IMR-90 (cell line): Measurements from ENCODE around the gene DHCR7. TPM values are rescaled to one million over a fixed set of nuclear protein-coding genes. Genes with fewer than 3 reads are reported as not detected.

ENCODE experiments used
- ATAC-seq: fragments of 200-7000 bp; cut with Tn5 transposase; 2 replicates; pipeline ENCODE4 v1.9.1; 2020; ENCODE audit warnings: low read depth, mild to moderate bottlenecking, moderate library complexity
- BruUV-seq: library from RNA; stranded (reverse); fragments of 400-500 nt; replicated peaks from 2 replicates; lab custom pipeline; 2021; lab: Mats Ljungman, UMichigan
- CTCF ChIA-PET: fragments of 300-600 bp; formaldehyde crosslinking; extraction: SDS; loops from one replicate; lab custom pipeline; 2021; ENCODE audit warnings: antibody characterized with exemption; lab: Yijun Ruan, JAX
- POLR2A ChIA-PET: fragments of 300-600 bp; sonication (Branson Sonifier 250); formaldehyde crosslinking; loops from one replicate; lab custom pipeline; 2022; ENCODE audit warnings: antibody characterized with exemption; ENCODE audit not compliant: unreplicated experiment; lab: Charles Lee
- DNase-seq: peaks from one replicate; pipeline ENCODE4 v3.0.0; 2013
- H2AFZ ChIP-seq: replicated peaks from 2 replicates; pipeline ENCODE3; 2013; ENCODE audit warnings: low read length, mild to moderate bottlenecking; ENCODE audit not compliant: poor library complexity
- H2AK5ac ChIP-seq: 2 replicates; pipeline ENCODE4 v1.6.1; 2013; ENCODE audit warnings: low read depth, low read length, inconsistent platforms
- H2AK9ac ChIP-seq: replicated peaks from 2 replicates; pipeline ENCODE3; 2013; ENCODE audit warnings: mild to moderate bottlenecking, low read depth, low read length, moderate library complexity; ENCODE audit not compliant: poor library complexity
- H2BK120ac ChIP-seq: 2 replicates; pipeline ENCODE4 v1.6.1; 2013; ENCODE audit warnings: low read depth, low read length, inconsistent platforms
- H2BK15ac ChIP-seq: 3 replicates; pipeline ENCODE4 v1.6.1; 2013; ENCODE audit warnings: low read depth, low read length, inconsistent platforms
- H2BK20ac ChIP-seq: 2 replicates; pipeline ENCODE4 v1.6.1; 2013; ENCODE audit warnings: low read depth, mild to moderate bottlenecking, inconsistent platforms, low read length, moderate library complexity
- H2BK5ac ChIP-seq: 2 replicates; pipeline ENCODE4 v1.6.1; 2013; ENCODE audit warnings: mild to moderate bottlenecking, low read depth, low read length, inconsistent platforms; ENCODE audit not compliant: poor library complexity, severe bottlenecking
- H3K14ac ChIP-seq: replicated peaks from 2 replicates; pipeline ENCODE4 v1.6.1; 2013; ENCODE audit warnings: low read depth, low read length, inconsistent platforms
- H3K18ac ChIP-seq: 2 replicates; pipeline ENCODE4 v1.6.1; 2013; ENCODE audit warnings: low read depth, low read length, control low read depth
- H3K23ac ChIP-seq: 2 replicates; pipeline ENCODE4 v1.6.1; 2013; ENCODE audit warnings: low read depth, low read length, inconsistent platforms
- H3K27ac ChIP-seq: 2 replicates; pipeline ENCODE4 v1.5.1; 2013; ENCODE audit warnings: mild to moderate bottlenecking, control low read depth, low read length; ENCODE audit not compliant: insufficient read depth
- H3K27me3 ChIP-seq: 2 replicates; pipeline ENCODE4 v1.6.1; 2013; ENCODE audit warnings: low read length; ENCODE audit not compliant: control insufficient read depth, insufficient read depth
- H3K36me3 ChIP-seq: 2 replicates; pipeline ENCODE4 v1.6.1; 2013; ENCODE audit warnings: low read length, mixed read lengths; ENCODE audit not compliant: control insufficient read depth, insufficient read depth
- H3K4ac ChIP-seq: 2 replicates; pipeline ENCODE4 v1.6.1; 2013; ENCODE audit warnings: low read depth, low read length, inconsistent platforms
- H3K4me1 ChIP-seq: 2 replicates; pipeline ENCODE4 v1.6.1; 2013; ENCODE audit warnings: low read length, mixed read lengths; ENCODE audit not compliant: control insufficient read depth, insufficient read depth
- H3K4me2 ChIP-seq: 2 replicates; pipeline ENCODE4 v1.6.1; 2013; ENCODE audit warnings: low read depth, mild to moderate bottlenecking, control low read depth, low read length, moderate library complexity
- H3K4me3 ChIP-seq: 2 replicates; pipeline ENCODE4 v1.5.1; 2013; ENCODE audit warnings: low read depth, mild to moderate bottlenecking, control low read depth, low read length, moderate library complexity; ENCODE audit not compliant: insufficient read depth
- H3K56ac ChIP-seq: 2 replicates; pipeline ENCODE4 v1.6.1; 2013; ENCODE audit warnings: low read length, inconsistent platforms; ENCODE audit not compliant: insufficient read depth; ENCODE audit errors: extremely low read depth
- H3K79me1 ChIP-seq, 2 experiments: 2 replicates each; pipeline ENCODE4 v1.6.1; 2013; ENCODE audit warnings: low read length in 2 of 2, inconsistent platforms in 1 of 2, low read depth in 1 of 2
- H3K9ac ChIP-seq: 2 replicates; pipeline ENCODE4 v1.6.1; 2013; ENCODE audit warnings: low read depth, low read length, control low read depth
- H3K9me1 ChIP-seq: 2 replicates; pipeline ENCODE4 v1.6.1; 2013; ENCODE audit warnings: low read length, inconsistent platforms; ENCODE audit not compliant: insufficient read depth
- H3K9me3 ChIP-seq: 2 replicates; pipeline ENCODE4 v1.6.1; 2013; ENCODE audit warnings: low read length; ENCODE audit not compliant: control insufficient read depth, insufficient read depth
- H4K20me1 ChIP-seq: 2 replicates; pipeline ENCODE4 v1.6.1; 2013; ENCODE audit warnings: low read length, inconsistent platforms; ENCODE audit not compliant: insufficient read depth
- H4K5ac ChIP-seq: 2 replicates; pipeline ENCODE4 v1.6.1; 2013; ENCODE audit warnings: mild to moderate bottlenecking, low read depth, low read length, control low read depth
- H4K8ac ChIP-seq, 2 experiments: 2 replicates each; pipeline ENCODE4 v1.6.1; 2013; ENCODE audit warnings: low read depth in 2 of 2, low read length in 2 of 2, control low read depth in 1 of 2, inconsistent platforms in 1 of 2
- H4K91ac ChIP-seq: 2 replicates; pipeline ENCODE4 v1.6.1; 2013; ENCODE audit warnings: low read depth, low read length, inconsistent platforms; ENCODE audit not compliant: insufficient read depth
- MAFK ChIP-seq: IDR thresholded peaks from 2 replicates; pipeline ENCODE4 v1.6.1; 2012; ENCODE audit warnings: low read depth, low read length, improper control_type of control experiment
- WGBS, 2 experiments: methylation state at CpG; one replicate each; pipeline versions ENCODE4 v1.1.5 to v1.1.7; 2013; ENCODE audit warnings: missing lambda C conversion rate in 2 of 2; ENCODE audit not compliant: insufficient read length in 1 of 2; ENCODE audit errors: extremely low coverage in 2 of 2; 5-methylcytosine and 5-hydroxymethylcytosine counted together
- dilution Hi-C: fragments of 300-500 bp; cut with HindIII; formaldehyde crosslinking; loops from one replicate; pipeline ENCODE4 v1.14.3; 2018; ENCODE audit warnings: low sequenced_read_pairs; ENCODE audit not compliant: unreplicated experiment
- in situ Hi-C: fragments of 300-500 bp; cut with MboI; formaldehyde crosslinking; loops from 3 replicates; pipeline ENCODE4 v1.14.3; 2019; ENCODE audit warnings: low sequenced_read_pairs, inconsistent platforms, mixed read lengths
- intact Hi-C: fragments of 100-400 bp; cut with micrococcal nuclease; formaldehyde crosslinking; loops from 2 replicates; pipeline ENCODE4 v1.10.0; 2022
- polyA plus RNA-seq, 3 experiments: library from polyadenylated mRNA; depleted of rRNA; stranded (reverse); fragments of >200 nt; gene quantifications; 2 replicates each; pipeline ENCODE4 v1.2.3, GENCODE V29; 2012; ENCODE audit warnings: low replicate concordance in 1 of 3
- total RNA-seq: library from RNA; depleted of rRNA; stranded (reverse); fragments of >200 nt; gene quantifications from 2 replicates; pipeline ENCODE4 v1.2.3, GENCODE V29; 2012

Gene DHCR7
- total and polyA plus RNA-seq, 2 of the 4 experiments (the other 2 are of a cell fraction): 22.0 to 43.3 TPM

DNA sequence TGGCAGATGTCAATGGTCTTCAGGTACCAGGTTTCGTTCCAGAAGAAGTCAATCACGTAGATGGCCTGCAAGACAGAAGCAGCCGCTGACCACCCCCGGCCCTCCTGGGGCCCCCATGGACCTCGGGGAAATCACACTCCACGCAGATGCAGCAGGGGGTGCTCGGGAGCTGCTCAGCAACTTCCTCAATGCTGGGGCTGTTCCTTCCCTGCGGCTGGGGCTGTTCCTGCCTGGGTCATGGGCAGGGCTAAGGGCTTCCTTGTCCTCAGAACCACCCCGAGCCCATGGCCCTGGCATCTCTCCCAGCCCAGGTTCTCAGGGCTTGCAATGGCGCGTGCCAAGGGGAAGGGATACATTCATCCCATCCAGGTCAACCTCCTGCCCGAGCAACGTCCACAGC is 10.3 kb downstream of the DHCR7 start:
- H4K20me1 ChIP-seq: no peaks in the 10 kb centered on the region; the same call in 1 of the 2 replicates
- H3K27me3 ChIP-seq: no peaks in the 10 kb centered on the region
- no peak overlapping the region for H2AK5ac ChIP-seq
- no peak overlapping the region for H3K4me2 ChIP-seq
- no TSS peak for BruUV-seq
- ATAC-seq: no peak
- no peaks in the 10 kb centered on the region for H3K79me1 ChIP-seq
- intact Hi-C loops (no loop called here), in situ Hi-C loops (no loop called here), dilution Hi-C loops (no loop called here)
- no peak overlapping the region for H3K4me3 ChIP-seq
- no peak overlapping the region for H2BK120ac ChIP-seq
- H4K91ac ChIP-seq: no peak overlapping the region
- no peaks in the 10 kb centered on the region for H3K4me1 ChIP-seq
- WGBS, 2 experiments: 72% methylated on average over 7 of the region's 13 CpGs; no CpG with 5 or more reads in 1 of the 2 experiments
- H2BK15ac ChIP-seq: no peak overlapping the region
- no peak overlapping the region for H2BK20ac ChIP-seq
- POLR2A ChIA-PET: no interaction called here
- no peak overlapping the region for H3K4ac ChIP-seq
- H3K9me1 ChIP-seq: 0 out of 2 replicates have a peak, but pooled peaks cover 4% of the 10 kb centered on the region
- H3K9ac ChIP-seq: no peak overlapping the region
- TF ChIP-seq MAFK: no peak
- CTCF ChIA-PET: no interaction called here
- no peak overlapping the region for H3K23ac ChIP-seq
- no peak overlapping the region for H2AFZ ChIP-seq
- no peak for DNase-seq
- H2BK5ac ChIP-seq: no peak overlapping the region
- H3K36me3 ChIP-seq: peaks cover 23% of the 10 kb centered on the region
- H3K18ac ChIP-seq: no peak overlapping the region
- no peaks in the 10 kb centered on the region for H3K9me3 ChIP-seq
- no peak overlapping the region for H3K27ac ChIP-seq
- H3K14ac ChIP-seq: no peak overlapping the region
- H4K8ac ChIP-seq: no peak overlapping the region
- no peak overlapping the region for H4K5ac ChIP-seq
- no peak overlapping the region for H2AK9ac ChIP-seq
- H3K56ac ChIP-seq: no peak overlapping the region
